Smooth muscle cell (in vitro differentiated cells): ENCODE measurements around the gene DCHS2. TPM values are rescaled to one million over a fixed set of nuclear protein-coding genes. Genes with fewer than 3 reads are reported as not detected.

Experiments used
- DNase-seq: peaks from one replicate; lab custom pipeline; 2025; ENCODE audit not compliant: unreplicated experiment; lab: John Stamatoyannopoulos, UW
- H2AFZ ChIP-seq: fragments of 200-600 bp; sonication (generic); 2 replicates; pipeline ENCODE4 v1.6.0; 2016; ENCODE audit warnings: antibody characterized with exemption, low read depth, mild to moderate bottlenecking
- H3F3A ChIP-seq: fragments of 200-600 bp; sonication (generic); 2 replicates; pipeline ENCODE4 v1.6.0; 2017; ENCODE audit warnings: antibody characterized with exemption, low read depth
- H3K27ac ChIP-seq: fragments of 200-600 bp; sonication (generic); 2 replicates; pipeline ENCODE4 v1.5.1; 2016; ENCODE audit warnings: low read depth, mild to moderate bottlenecking
- H3K27me3 ChIP-seq: fragments of 200-600 bp; sonication (generic); 2 replicates; pipeline ENCODE4 v1.6.1; 2016; ENCODE audit warnings: low read depth, mild to moderate bottlenecking
- H3K36me3 ChIP-seq: fragments of 200-600 bp; sonication (generic); 2 replicates; pipeline ENCODE4 v1.5.1; 2016; ENCODE audit warnings: low read depth
- H3K4me1 ChIP-seq: fragments of 200-600 bp; sonication (generic); 2 replicates; pipeline ENCODE4 v1.5.1; 2016; ENCODE audit warnings: low read depth
- H3K4me2 ChIP-seq: fragments of 200-600 bp; sonication (generic); 2 replicates; pipeline ENCODE4 v1.6.0; 2016; ENCODE audit warnings: mild to moderate bottlenecking
- H3K4me3 ChIP-seq: fragments of 200-600 bp; sonication (generic); 2 replicates; pipeline ENCODE4 v1.5.1; 2016; ENCODE audit warnings: mild to moderate bottlenecking
- H3K79me2 ChIP-seq: fragments of 200-600 bp; sonication (generic); 2 replicates; pipeline ENCODE4 v1.6.0; 2016; ENCODE audit warnings: low read depth, mild to moderate bottlenecking
- H3K9ac ChIP-seq: fragments of 200-600 bp; sonication (generic); 2 replicates; pipeline ENCODE4 v1.6.0; 2016; ENCODE audit warnings: low read depth
- H3K9me3 ChIP-seq: fragments of 200-600 bp; sonication (generic); replicated peaks from 2 replicates; pipeline ENCODE4 v1.5.1; 2016; ENCODE audit warnings: low read depth
- H4K20me1 ChIP-seq: fragments of 200-600 bp; sonication (generic); 2 replicates; pipeline ENCODE4 v1.6.0; 2016; ENCODE audit warnings: low read depth
- CTCF ChIP-seq: fragments of 200-600 bp; sonication (generic); IDR thresholded peaks from 2 replicates; pipeline ENCODE4 v1.5.1; 2017; ENCODE audit warnings: borderline replicate concordance, mild to moderate bottlenecking, antibody characterized with exemption; ENCODE audit not compliant: insufficient read depth, poor library complexity, severe bottlenecking
- WGBS: methylation state at CpG from one replicate; pipeline ENCODE4 v1.1.7; 2016; ENCODE audit warnings: low lambda C conversion rate; 5-methylcytosine and 5-hydroxymethylcytosine counted together
- polyA plus RNA-seq: library from polyadenylated mRNA; unstranded; fragments of >200 nt; fragmentation: Nextera tagmentation; extraction: Ambion mirVana; gene quantifications from 2 replicates; pipeline ENCODE4 v1.2.1, GENCODE V29; 2016
- total RNA-seq: library from RNA; depleted of rRNA; stranded (reverse); fragments of >200 nt; gene quantifications from 2 replicates; pipeline ENCODE4 v1.2.3, GENCODE V29; 2014

The DCHS2 gene
- total and polyA plus RNA-seq, 2 experiments from 2014 or later = 0.45 to 1.3 TPM

GRCh38 chr4:154471032-154471431, 20.6 kb downstream of the DCHS2 start:
- no peak overlapping the region for H3K9ac ChIP-seq
- DNase-seq = no peak
- H3K27ac ChIP-seq = no peak overlapping the region
- H3K4me1 ChIP-seq = no peaks in the 10 kb centered on the region
- WGBS = 41% methylated on average over 2 of the region's 2 CpGs
- no peaks in the 10 kb centered on the region for H4K20me1 ChIP-seq
- H3F3A ChIP-seq = no peaks in the 10 kb centered on the region
- H3K27me3 ChIP-seq = peaks cover 11% of the 10 kb centered on the region
- no peaks in the 10 kb centered on the region for H3K9me3 ChIP-seq
- H3K4me3 ChIP-seq = no peak overlapping the region
- H3K36me3 ChIP-seq = no peaks in the 10 kb centered on the region
- H3K4me2 ChIP-seq = no peak overlapping the region
- H2AFZ ChIP-seq = no peak overlapping the region
- no peak for TF ChIP-seq CTCF
- H3K79me2 ChIP-seq = no peaks in the 10 kb centered on the region

DNA sequence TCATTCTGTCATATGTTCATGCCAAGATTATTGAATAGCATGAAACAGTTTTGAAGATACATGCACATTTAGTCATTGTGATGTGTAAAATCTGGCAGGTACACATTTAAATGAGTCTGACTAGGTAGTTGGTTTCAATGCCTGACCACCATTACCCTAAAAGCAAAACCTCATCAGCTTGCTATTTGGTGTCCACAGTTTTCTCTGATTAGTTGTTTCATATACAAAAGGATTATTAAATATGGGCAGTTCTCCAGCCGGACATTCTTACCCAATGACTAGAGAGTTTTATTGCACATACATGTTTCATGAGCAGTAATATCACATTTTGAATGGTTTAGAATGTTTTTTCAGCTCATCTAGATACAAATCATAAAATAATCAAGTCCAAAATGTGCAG, 23.7 kb downstream of the DCHS2 start:
- DNase-seq = no peak
- H3K79me2 ChIP-seq = no peaks in the 10 kb centered on the region
- no peaks in the 10 kb centered on the region for H4K20me1 ChIP-seq
- H2AFZ ChIP-seq = no peak overlapping the region
- H3F3A ChIP-seq = no peaks in the 10 kb centered on the region
- H3K27me3 ChIP-seq = peaks cover 11% of the 10 kb centered on the region
- no peak overlapping the region for H3K4me2 ChIP-seq
- H3K9ac ChIP-seq = no peak overlapping the region
- no peak overlapping the region for H3K27ac ChIP-seq
- H3K36me3 ChIP-seq = no peaks in the 10 kb centered on the region
- H3K4me1 ChIP-seq = no peaks in the 10 kb centered on the region
- no peaks in the 10 kb centered on the region for H3K9me3 ChIP-seq
- WGBS = 93% methylated on average over 1 of the region's 1 CpG
- H3K4me3 ChIP-seq = no peak overlapping the region
- TF ChIP-seq CTCF = no peak

GRCh38 chr4:154466336-154466735, 25.3 kb downstream of the DCHS2 start:
- 58% methylated on average over 5 of the region's 5 CpGs for WGBS
- no peak for DNase-seq

More at GRCh38 chr4:154466336-154466735, 25.3 kb downstream of the DCHS2 start:
- H3F3A ChIP-seq = no peaks in the 10 kb centered on the region
- no peaks in the 10 kb centered on the region for H3K4me1 ChIP-seq
- H3K9me3 ChIP-seq = no peaks in the 10 kb centered on the region
- no peak overlapping the region for H3K9ac ChIP-seq
- no peaks in the 10 kb centered on the region for H3K36me3 ChIP-seq
- TF ChIP-seq CTCF = no peak
- peaks cover 8% of the 10 kb centered on the region for H3K27me3 ChIP-seq
- H4K20me1 ChIP-seq = no peaks in the 10 kb centered on the region
- H3K4me2 ChIP-seq = no peak overlapping the region
- H3K27ac ChIP-seq = no peak overlapping the region
- H2AFZ ChIP-seq = no peak overlapping the region
- H3K79me2 ChIP-seq = no peaks in the 10 kb centered on the region
- no peak overlapping the region for H3K4me3 ChIP-seq
